ENCODE data around the gene STOX2.
A peak's percentile ranks its signal among the peaks of the same experiment; 100 is the strongest.

Gene STOX2

DNA sequence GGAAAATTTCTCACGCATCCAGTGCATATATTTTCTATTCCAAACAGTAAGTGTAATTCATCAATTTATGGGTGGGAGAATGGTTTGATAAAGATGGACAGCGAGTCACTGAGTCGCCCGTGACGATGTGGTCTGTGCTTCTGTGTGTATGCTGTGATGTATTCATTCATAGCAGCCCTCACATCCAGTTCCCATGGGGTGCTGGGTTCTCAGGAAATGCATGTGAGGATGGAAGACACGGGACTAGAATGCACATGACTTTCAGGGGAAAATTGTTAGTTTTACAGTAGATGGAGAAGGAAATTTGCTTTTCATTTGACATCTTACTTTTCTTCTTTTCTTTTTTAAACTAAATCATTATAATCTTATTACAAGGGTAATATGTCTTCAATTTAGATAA, 152.9 kb downstream of the STOX2 start:
- H3K36me3 ChIP-seq (ENCODE audit: control insufficient read depth in 5 of 5, insufficient read depth in 5 of 5, low read length in 5 of 5), result no peaks in the 10 kb centered on the region
- H3K9ac ChIP-seq (ENCODE audit: low read length in 5 of 5), result no peak overlapping the region
- no peak overlapping the region for H3K4me3 ChIP-seq (ENCODE audit: low read depth in 1 of 5, low read length in 5 of 5)
- peaks cover 0 to 3% (median 0%) of the 10 kb centered on the region in 5 donors for H3K27me3 ChIP-seq (ENCODE audit: control insufficient read depth in 5 of 5, insufficient read depth in 4 of 5, low read length in 5 of 5)
- peaks cover 0 to 2% (median 0%) of the 10 kb centered on the region in 5 donors for H3K4me1 ChIP-seq (ENCODE audit: control insufficient read depth in 5 of 5, insufficient read depth in 5 of 5, low read length in 5 of 5)
- H3K27ac ChIP-seq (ENCODE audit: low read depth, low read length), result no peak overlapping the region
- H3K9me3 ChIP-seq (ENCODE audit: control insufficient read depth in 5 of 5, low read length in 5 of 5), result no peaks in the 10 kb centered on the region

DNA sequence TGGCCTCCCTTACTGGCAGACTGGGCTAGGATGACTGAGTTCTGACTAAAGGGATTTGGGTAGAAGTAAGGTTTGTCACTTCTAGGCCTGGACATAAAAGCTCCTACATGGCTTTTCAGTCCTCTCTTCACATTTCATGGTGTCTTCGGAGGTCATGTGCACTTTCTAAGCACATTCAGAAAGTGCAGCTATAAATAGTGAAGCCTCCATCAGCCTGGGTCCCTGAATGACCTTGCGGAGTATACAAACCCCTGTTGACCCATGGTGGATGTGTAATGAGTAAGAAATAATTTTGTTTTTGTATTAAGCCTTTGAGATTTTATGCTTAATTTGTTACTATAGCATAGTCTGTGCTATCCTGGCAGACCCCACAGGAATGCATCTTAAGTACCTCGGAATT, 154.0 kb downstream of the STOX2 start:
- H3K9ac ChIP-seq (ENCODE audit: low read length in 5 of 5), result no peak overlapping the region
- peaks cover 0 to 3% (median 0%) of the 10 kb centered on the region in 5 donors for H3K27me3 ChIP-seq (ENCODE audit: control insufficient read depth in 5 of 5, insufficient read depth in 4 of 5, low read length in 5 of 5)
- H3K36me3 ChIP-seq (ENCODE audit: control insufficient read depth in 5 of 5, insufficient read depth in 5 of 5, low read length in 5 of 5), result no peaks in the 10 kb centered on the region
- H3K4me1 ChIP-seq (ENCODE audit: control insufficient read depth in 5 of 5, insufficient read depth in 5 of 5, low read length in 5 of 5), result peaks cover 0 to 2% (median 0%) of the 10 kb centered on the region in 5 donors
- H3K27ac ChIP-seq (ENCODE audit: low read depth, low read length), result no peak overlapping the region
- H3K9me3 ChIP-seq (ENCODE audit: control insufficient read depth in 5 of 5, low read length in 5 of 5), result no peaks in the 10 kb centered on the region
- no peak overlapping the region for H3K4me3 ChIP-seq (ENCODE audit: low read depth in 1 of 5, low read length in 5 of 5)

DNA sequence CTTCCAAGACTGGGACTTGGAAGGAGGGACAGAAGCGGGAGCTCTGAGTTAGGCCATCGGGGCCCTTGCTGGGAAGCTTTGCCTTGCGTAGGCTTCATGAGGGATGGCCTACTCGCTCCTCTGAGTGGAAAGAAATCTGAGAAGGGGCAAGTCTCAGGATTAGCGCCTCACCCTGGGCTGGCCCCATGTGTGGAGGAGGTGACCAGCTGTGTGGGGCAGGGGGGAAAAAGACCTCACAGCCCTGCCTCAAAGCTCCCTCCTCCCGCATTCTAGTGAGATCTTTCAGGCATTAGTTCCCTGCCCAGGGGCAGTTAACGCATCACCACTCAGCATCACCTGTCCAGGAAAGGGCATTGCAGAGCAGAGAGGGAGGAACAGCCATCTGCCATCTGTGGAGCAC, 156.5 kb downstream of the STOX2 start:
- Histone ChIP-seq H3K27ac (ENCODE audit: low read depth, low read length) (no peak overlapping the region), H3K9me3 (ENCODE audit: control insufficient read depth in 5 of 5, low read length in 5 of 5) (no peaks in the 10 kb centered on the region), H3K4me1 (ENCODE audit: control insufficient read depth in 5 of 5, insufficient read depth in 5 of 5, low read length in 5 of 5) (peaks cover under 1 to 6% (median 3%) of the 10 kb centered on the region in 5 donors), H3K36me3 (ENCODE audit: control insufficient read depth in 5 of 5, insufficient read depth in 5 of 5, low read length in 5 of 5) (no peaks in the 10 kb centered on the region), H3K9ac (ENCODE audit: low read length in 5 of 5) (no peak overlapping the region), H3K27me3 (ENCODE audit: control insufficient read depth in 5 of 5, insufficient read depth in 4 of 5, low read length in 5 of 5) (peaks cover 0 to 3% (median 0%) of the 10 kb centered on the region in 5 donors), H3K4me3 (ENCODE audit: low read depth in 1 of 5, low read length in 5 of 5) (no peak overlapping the region)

DNA sequence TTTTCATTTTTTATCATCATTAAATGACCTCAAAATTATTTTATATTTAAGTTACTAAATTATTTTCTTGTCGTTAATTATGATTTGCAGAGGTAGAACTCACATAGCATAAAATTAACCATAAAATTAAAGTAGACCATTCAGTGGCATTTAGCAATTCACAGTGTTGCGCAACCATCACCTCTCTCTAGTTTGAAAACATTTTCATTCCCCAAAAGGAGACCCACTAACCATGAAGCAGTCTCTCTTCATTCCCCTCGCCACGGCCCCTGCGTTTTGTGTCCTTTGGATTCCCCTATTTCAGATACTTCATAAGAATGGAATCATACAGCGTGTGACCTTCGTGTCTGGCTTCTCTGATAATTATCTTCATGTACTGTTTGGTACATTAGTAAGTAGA, 157.7 kb downstream of the STOX2 start:
- H3K4me3 ChIP-seq (ENCODE audit: low read depth in 1 of 5, low read length in 5 of 5), result no peak overlapping the region

DNA sequence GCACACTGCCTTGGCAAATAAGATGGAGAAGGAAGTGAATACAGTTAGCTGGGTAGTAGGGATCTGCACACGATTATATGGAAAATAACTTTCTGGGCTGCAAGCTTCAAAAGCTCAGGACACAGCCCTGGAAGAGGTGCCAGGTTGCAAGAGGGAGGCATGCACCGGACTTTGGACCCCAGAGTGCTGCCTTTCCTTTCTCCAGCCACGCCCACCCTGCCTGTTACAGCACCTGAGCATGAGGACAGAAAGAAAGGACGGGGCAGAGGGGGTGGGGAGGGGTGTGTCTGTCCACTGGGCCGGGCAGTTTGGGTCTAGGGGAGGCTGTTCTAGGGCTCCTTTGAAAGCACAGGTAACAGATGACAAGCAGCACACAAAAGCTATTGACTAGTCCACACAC, 159.8 kb downstream of the STOX2 start:
- H3K27me3 ChIP-seq (ENCODE audit: control insufficient read depth in 5 of 5, insufficient read depth in 4 of 5, low read length in 5 of 5), result no peaks in the 10 kb centered on the region
- peaks cover 0 to 17% (median 8%) of the 10 kb centered on the region in 5 donors for H3K4me1 ChIP-seq (ENCODE audit: control insufficient read depth in 5 of 5, insufficient read depth in 5 of 5, low read length in 5 of 5)
- no peak overlapping the region for H3K4me3 ChIP-seq (ENCODE audit: low read depth in 1 of 5, low read length in 5 of 5)
- H3K27ac ChIP-seq (ENCODE audit: low read depth, low read length), result no peak overlapping the region
- H3K36me3 ChIP-seq (ENCODE audit: control insufficient read depth in 5 of 5, insufficient read depth in 5 of 5, low read length in 5 of 5), result no peaks in the 10 kb centered on the region
- no peak overlapping the region for H3K9ac ChIP-seq (ENCODE audit: low read length in 5 of 5)
- H3K9me3 ChIP-seq (ENCODE audit: control insufficient read depth in 5 of 5, low read length in 5 of 5), result no peaks in the 10 kb centered on the region

More for the DNA sequence above, 157.7 kb downstream of the STOX2 start:
- Histone ChIP-seq H3K9me3 (ENCODE audit: control insufficient read depth in 5 of 5, low read length in 5 of 5) (no peaks in the 10 kb centered on the region), H3K36me3 (ENCODE audit: control insufficient read depth in 5 of 5, insufficient read depth in 5 of 5, low read length in 5 of 5) (no peaks in the 10 kb centered on the region), H3K27me3 (ENCODE audit: control insufficient read depth in 5 of 5, insufficient read depth in 4 of 5, low read length in 5 of 5) (no peaks in the 10 kb centered on the region), H3K4me1 (ENCODE audit: control insufficient read depth in 5 of 5, insufficient read depth in 5 of 5, low read length in 5 of 5) (peaks cover 2 to 17% (median 8%) of the 10 kb centered on the region in 5 donors), H3K27ac (ENCODE audit: low read depth, low read length) (no peak overlapping the region), H3K9ac (ENCODE audit: low read length in 5 of 5) (no peak overlapping the region)

DNA sequence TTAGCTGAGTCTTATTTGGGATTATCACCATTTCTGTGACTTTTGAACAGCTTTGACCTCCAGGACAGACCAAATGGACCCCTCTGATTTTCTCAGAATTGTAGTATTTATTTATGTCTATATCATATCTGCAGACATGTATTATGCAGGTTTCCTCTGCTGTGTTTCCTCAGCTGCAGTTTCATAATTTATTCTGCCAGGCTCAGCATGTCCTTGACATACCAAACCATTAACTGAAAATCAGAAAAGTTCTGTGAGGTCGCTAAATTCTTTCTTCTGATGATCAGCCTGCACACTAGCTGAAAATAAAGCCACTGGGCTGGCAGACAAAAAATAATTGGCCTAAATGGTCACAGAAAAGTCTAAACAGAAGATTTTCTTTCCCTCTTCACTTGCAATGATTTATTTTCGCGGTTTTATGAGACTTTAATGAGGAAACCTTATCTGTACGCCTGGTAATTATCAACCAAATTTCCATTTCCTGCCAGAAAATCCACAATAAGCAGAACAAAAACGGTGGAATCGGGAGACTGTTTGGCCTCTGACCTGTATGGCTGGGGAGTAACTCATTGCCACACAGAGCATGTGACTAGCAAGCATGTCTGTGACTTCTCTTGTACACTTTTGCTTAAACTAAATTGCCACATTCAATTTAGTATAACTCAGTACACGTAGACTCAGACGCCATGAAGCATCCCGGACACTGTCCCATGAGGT, 161.6 kb downstream of the STOX2 start:
- Histone ChIP-seq H3K4me3 (ENCODE audit: low read depth in 1 of 5, low read length in 5 of 5) (peak overlapping the region in 1 of 5 donors; percentile 15), H3K36me3 (ENCODE audit: control insufficient read depth in 5 of 5, insufficient read depth in 5 of 5, low read length in 5 of 5) (no peaks in the 10 kb centered on the region), H3K4me1 (ENCODE audit: control insufficient read depth in 5 of 5, insufficient read depth in 5 of 5, low read length in 5 of 5) (peaks cover 0 to 17% (median 8%) of the 10 kb centered on the region in 5 donors), H3K27ac (ENCODE audit: low read depth, low read length) (peak overlapping the region; percentile 65), H3K27me3 (ENCODE audit: control insufficient read depth in 5 of 5, insufficient read depth in 4 of 5, low read length in 5 of 5) (no peaks in the 10 kb centered on the region), H3K9me3 (ENCODE audit: control insufficient read depth in 5 of 5, low read length in 5 of 5) (peaks cover 0 to 2% (median 0%) of the 10 kb centered on the region in 5 donors), H3K9ac (ENCODE audit: low read length in 5 of 5) (peak overlapping the region in 2 of 5 donors; percentile 11 to 40)

DNA sequence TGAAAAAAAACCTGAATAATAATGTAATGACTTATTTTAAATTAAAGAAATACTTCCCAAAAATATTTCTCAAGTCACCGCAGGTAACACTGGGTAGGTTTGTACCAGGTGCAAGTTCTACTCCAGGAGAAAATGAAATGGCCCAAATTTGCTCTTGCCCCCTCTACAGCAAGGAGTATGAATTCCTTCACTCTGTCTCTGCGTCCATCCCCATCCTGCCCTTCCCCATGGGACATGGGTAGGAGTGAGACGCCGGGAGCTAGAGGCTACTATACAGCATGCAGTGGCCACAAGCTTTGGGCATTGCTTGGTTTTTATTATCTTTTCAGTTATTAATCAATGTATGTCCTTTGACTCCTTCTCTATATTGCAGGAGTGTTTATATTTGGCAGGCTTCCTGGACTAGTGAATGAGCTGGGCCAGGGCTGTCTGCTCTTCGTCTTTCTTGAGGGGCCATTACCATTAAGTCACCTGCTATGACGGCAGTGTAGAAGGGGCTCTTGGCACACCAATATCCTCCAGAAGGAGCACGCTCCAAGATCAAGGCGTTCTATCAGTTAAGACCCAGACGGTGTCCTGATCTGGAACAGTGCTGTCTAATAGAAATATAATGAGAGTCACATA, 162.9 kb downstream of the STOX2 start:
- H3K4me3 ChIP-seq (ENCODE audit: low read depth in 1 of 5, low read length in 5 of 5), result no peak overlapping the region

More for the DNA sequence above, 162.9 kb downstream of the STOX2 start:
- Histone ChIP-seq H3K4me1 (ENCODE audit: control insufficient read depth in 5 of 5, insufficient read depth in 5 of 5, low read length in 5 of 5) (peaks cover 0 to 17% (median 8%) of the 10 kb centered on the region in 5 donors), H3K27ac (ENCODE audit: low read depth, low read length) (no peak overlapping the region), H3K9me3 (ENCODE audit: control insufficient read depth in 5 of 5, low read length in 5 of 5) (peaks cover 0 to 15% (median 7%) of the 10 kb centered on the region in 5 donors), H3K9ac (ENCODE audit: low read length in 5 of 5) (no peak overlapping the region), H3K36me3 (ENCODE audit: control insufficient read depth in 5 of 5, insufficient read depth in 5 of 5, low read length in 5 of 5) (no peaks in the 10 kb centered on the region), H3K27me3 (ENCODE audit: control insufficient read depth in 5 of 5, insufficient read depth in 4 of 5, low read length in 5 of 5) (no peaks in the 10 kb centered on the region)

All from subcutaneous abdominal adipose tissue (tissue), 5 donors.